ENCODE results near the gene SRP9.

DNA sequence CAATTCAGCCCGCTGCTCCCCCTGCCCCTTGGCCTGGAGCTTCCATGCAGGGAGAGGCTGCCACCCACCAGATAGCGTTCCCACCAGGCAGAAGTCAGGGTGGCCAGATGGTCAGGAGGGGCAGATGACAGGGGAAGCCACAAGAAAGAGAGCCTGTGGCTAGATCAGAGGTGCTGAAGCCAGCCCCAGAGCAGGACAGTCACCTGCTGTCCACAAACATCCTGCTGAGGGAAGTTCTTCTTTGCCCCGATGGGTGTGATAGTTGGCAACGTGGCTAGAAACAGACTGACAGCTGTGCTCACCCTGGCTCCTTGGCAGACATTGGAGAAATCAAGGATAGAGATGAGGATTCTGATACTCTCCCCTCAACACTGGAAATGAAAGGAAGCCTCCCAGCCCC lies 27.2 kb upstream of the SRP9 start:
- TF ChIP-seq, protein P1, sequence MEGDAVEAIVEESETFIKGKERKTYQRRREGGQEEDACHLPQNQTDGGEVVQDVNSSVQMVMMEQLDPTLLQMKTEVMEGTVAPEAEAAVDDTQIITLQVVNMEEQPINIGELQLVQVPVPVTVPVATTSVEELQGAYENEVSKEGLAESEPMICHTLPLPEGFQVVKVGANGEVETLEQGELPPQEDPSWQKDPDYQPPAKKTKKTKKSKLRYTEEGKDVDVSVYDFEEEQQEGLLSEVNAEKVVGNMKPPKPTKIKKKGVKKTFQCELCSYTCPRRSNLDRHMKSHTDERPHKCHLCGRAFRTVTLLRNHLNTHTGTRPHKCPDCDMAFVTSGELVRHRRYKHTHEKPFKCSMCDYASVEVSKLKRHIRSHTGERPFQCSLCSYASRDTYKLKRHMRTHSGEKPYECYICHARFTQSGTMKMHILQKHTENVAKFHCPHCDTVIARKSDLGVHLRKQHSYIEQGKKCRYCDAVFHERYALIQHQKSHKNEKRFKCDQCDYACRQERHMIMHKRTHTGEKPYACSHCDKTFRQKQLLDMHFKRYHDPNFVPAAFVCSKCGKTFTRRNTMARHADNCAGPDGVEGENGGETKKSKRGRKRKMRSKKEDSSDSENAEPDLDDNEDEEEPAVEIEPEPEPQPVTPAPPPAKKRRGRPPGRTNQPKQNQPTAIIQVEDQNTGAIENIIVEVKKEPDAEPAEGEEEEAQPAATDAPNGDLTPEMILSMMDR (IDR thresholded peaks at IDR 0.05): no peak
- no peak for TF ChIP-seq POLR2A (IDR thresholded peaks at IDR 0.05)
